NCI-H1436 treated with DMSO at 0.1 percent for 48 hours (cell line): ENCODE measurements around the gene FASTKD2.

Experiments
- DNase-seq: peaks from one replicate; lab custom pipeline; 2025; lab: John Stamatoyannopoulos, UW

The FASTKD2 gene

GRCh38 chr2:206765242-206766056 is at the start of gene FASTKD2, which contains the start of gene MDH1B:
Gene FASTKD2, plus strand, starts transcription at chr2:206765606. Its CDS starts 1,088 bp downstream, at chr2:206766694.
Gene MDH1B, minus strand, starts transcription at chr2:206765328. Its CDS starts 57 bp downstream, at chr2:206765271.
- peak; percentile 66 for DNase-seq

GRCh38 chr2:206716623-206717022 is 48.8 kb upstream of the FASTKD2 start:
- DNase-seq: no peak

- no peak for DNase-seq
Observed at GRCh38 chr2:206718296-206718695, 47.1 kb upstream of the FASTKD2 start, which contains the start of gene DYTN. Gene DYTN, minus strand, starts transcription at chr2:206718396. Its CDS starts 117 bp downstream, at chr2:206718279.

- no peak for DNase-seq
Observed at GRCh38 chr2:206721256-206721920, 44.0 kb upstream of the FASTKD2 start.

- no peak for DNase-seq
Observed at GRCh38 chr2:206723288-206723687, 42.1 kb upstream of the FASTKD2 start.

- no peak for DNase-seq
Observed at GRCh38 chr2:206727287-206727686, 38.1 kb upstream of the FASTKD2 start.

- no peak for DNase-seq
Observed at GRCh38 chr2:206728277-206729199, 36.9 kb upstream of the FASTKD2 start.

GRCh38 chr2:206733341-206733740 is 32.1 kb upstream of the FASTKD2 start:
- no peak for DNase-seq

- DNase-seq: no peak
Observed at GRCh38 chr2:206736935-206737334, 28.5 kb upstream of the FASTKD2 start.

- no peak for DNase-seq
Observed at GRCh38 chr2:206739271-206739670, 26.1 kb upstream of the FASTKD2 start.

GRCh38 chr2:206740800-206741199 is 24.6 kb upstream of the FASTKD2 start:
- DNase-seq: no peak

- DNase-seq: no peak
Observed at GRCh38 chr2:206756816-206757215, 8.6 kb upstream of the FASTKD2 start.

GRCh38 chr2:206764673-206765241 is 649 bp upstream of the FASTKD2 start:
- DNase-seq: no peak

- DNase-seq: no peak
Observed at GRCh38 chr2:206766057-206766930, 888 bp downstream of the FASTKD2 start.

- DNase-seq: no peak
Observed at GRCh38 chr2:206774871-206775270, 9.5 kb downstream of the FASTKD2 start.

- DNase-seq: no peak
Observed at GRCh38 chr2:206776432-206776831, 11.0 kb downstream of the FASTKD2 start.

GRCh38 chr2:206780671-206781070 is 15.3 kb downstream of the FASTKD2 start:
- DNase-seq: no peak

GRCh38 chr2:206783718-206784117 is 18.3 kb downstream of the FASTKD2 start:
- no peak for DNase-seq

GRCh38 chr2:206784559-206785353 is 19.4 kb downstream of the FASTKD2 start:
- no peak for DNase-seq
